ENCODE measurements around the gene FCHSD2.

GRCh38 chr11:73151416-73151815 is 9.3 kb upstream of the FCHSD2 start:
- TF ChIP-seq POLR2A (IDR thresholded peaks at IDR 0.05) (no peak), CTCF (IDR thresholded peaks at IDR 0.05) (no peak), POLR2AphosphoS5 (IDR thresholded peaks at IDR 0.05) (no peak)

Measured in suprapubic skin (tissue), 4 donors.